G401.6 (cell line): ENCODE measurements around the gene COQ4.

Experiments used
- FAIRE-seq: peaks from 2 replicates; lab custom pipeline; 2012; peaks lifted over from hg19 to GRCh38; lab: Jason Lieb, UNC

The COQ4 gene

GRCh38 chr9:128342971-128343680 is 20.5 kb downstream of the COQ4 start:
- FAIRE-seq = no peak

GRCh38 chr9:128343855-128344254 is 21.2 kb downstream of the COQ4 start:
- no peak for FAIRE-seq

DNA sequence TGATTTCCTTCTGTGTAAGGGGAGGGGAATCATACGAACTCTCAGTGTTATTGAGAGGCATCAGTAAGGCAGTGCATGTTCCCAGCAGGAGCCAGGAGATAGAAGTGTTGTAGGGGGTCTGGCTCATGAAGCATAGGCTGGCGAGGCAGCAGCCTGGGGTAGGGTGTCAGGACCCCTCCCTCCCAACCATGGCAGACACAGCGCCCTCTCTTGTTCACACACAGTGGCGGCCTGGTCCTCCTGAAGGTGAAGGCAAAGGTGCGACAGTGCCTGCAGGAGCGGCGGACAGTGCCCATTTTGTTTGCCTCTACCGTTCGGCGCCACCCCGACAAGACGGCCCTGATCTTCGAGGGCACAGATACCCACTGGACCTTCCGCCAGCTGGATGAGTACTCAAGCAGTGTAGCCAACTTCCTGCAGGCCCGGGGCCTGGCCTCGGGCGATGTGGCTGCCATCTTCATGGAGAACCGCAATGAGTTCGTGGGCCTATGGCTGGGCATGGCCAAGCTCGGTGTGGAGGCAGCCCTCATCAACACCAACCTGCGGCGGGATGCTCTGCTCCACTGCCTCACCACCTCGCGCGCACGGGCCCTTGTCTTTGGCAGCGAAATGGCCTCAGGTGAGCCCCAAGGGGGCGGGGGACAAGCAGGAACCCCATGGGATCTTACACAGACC is 22.4 kb downstream of the COQ4 start:
- FAIRE-seq = no peak

DNA sequence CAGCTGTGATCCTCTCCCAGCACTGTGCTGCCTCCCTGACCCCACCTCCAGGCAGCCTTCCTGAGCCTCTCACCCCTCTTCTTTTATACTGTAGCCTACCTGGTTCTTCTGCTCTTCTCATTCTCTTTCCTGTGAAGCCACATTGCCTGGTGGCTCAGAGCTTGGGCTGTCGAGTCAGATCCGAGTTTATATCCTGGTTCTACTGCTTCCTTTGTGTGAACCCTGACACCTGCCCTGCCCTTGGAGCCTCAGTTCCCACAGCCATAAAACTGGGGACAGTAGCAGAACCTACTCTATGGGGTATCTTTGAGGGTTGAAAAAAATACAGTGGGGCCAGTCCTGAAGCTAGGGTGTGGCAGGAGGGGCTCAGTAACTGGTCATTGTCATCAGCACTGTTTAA is 26.5 kb downstream of the COQ4 start:
- no peak for FAIRE-seq

- FAIRE-seq = no peak
Observed at GRCh38 chr9:128349772-128350171, 27.1 kb downstream of the COQ4 start.

- FAIRE-seq = no peak
Observed at GRCh38 chr9:128355451-128355850, 32.8 kb downstream of the COQ4 start.

GRCh38 chr9:128358090-128358489 is 35.5 kb downstream of the COQ4 start:
- FAIRE-seq = no peak

DNA sequence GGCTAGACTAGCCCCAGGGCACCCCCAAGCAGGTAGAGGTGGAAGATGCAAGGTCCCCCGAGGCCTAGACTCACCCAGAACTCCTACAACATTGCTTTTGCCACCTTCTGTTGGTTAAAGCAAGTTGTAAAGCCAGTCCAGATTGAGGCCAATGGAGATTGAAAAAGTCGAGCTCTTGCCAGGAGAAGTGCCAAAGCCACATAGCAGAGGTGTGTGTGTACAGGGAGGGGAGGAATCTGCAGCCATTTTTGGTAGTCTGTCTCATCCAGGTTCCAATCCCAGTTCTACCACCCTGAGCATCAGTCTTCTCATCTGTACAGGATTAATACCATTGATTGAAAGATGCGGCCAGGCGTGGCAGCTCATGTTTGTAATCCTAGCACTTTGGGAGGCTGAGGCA is 36.2 kb downstream of the COQ4 start:
- FAIRE-seq = no peak

- FAIRE-seq = no peak
Observed at GRCh38 chr9:128360826-128361225, 38.2 kb downstream of the COQ4 start.

- no peak for FAIRE-seq
Observed at GRCh38 chr9:128361296-128361985, 38.8 kb downstream of the COQ4 start.

DNA sequence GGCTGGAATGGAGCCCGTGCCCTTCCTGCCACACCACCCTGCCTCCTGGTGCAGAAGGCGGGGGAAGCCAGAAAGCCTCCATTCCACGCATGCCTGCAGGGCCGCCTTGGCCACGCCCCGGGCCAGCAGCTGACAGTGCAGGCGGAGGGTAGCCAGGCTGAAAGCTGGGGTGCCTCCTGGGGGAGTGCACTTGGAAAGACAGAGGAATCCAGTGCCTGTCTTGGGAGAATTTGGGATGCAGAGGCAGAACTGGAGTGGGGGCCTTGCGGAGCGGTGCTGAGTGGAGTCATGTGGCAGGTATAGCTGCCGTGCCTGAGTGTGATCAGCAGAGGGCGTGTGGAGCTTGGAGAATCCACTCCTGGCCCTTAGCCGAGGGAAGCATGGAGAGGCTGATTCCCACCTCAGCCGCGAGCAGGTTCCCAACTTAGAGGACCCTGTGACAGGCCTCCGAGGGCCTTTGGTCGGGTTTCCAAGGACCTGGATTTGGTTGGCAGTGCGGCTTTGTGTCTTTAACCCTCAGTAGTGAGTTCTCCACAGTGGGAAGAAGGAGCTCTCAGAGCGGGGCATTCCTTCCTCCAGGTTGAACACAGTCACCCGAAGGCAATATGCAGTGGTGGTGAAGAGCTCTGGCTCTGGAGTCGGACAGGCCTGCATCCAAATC is 39.5 kb downstream of the COQ4 start:
- peak; percentile 51 for FAIRE-seq

DNA sequence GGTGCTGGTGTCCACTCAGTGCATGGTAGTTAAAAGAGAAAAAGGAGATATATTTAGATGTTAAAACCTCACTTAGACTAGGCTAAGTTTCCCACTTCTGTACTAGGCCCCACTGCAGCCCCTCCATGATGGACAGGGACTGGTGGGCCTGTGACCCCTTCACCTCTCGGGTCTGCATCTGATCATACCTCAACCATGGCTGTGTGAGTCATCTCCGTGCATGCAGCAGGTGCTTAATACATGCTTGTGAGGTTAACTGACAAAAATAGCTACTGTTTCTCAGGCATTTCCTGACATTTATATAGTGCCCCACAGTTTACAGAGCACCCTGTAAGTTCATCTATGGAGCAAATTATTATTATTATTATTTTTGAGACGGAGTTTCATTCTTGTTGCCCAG is 40.1 kb downstream of the COQ4 start:
- FAIRE-seq = no peak

- no peak for FAIRE-seq
Observed at GRCh38 chr9:128365525-128365924, 42.9 kb downstream of the COQ4 start.

GRCh38 chr9:128369024-128369706 is 46.5 kb downstream of the COQ4 start:
- no peak for FAIRE-seq

- no peak for FAIRE-seq
Observed at GRCh38 chr9:128370367-128370751, 47.7 kb downstream of the COQ4 start.

GRCh38 chr9:128370752-128371629 is 48.4 kb downstream of the COQ4 start, which contains the start of gene URM1:
Gene URM1, plus strand, starts transcription at chr9:128371374. Its CDS starts 7 bp downstream, at chr9:128371381.
- peak; percentile 27 for FAIRE-seq

GRCh38 chr9:128371630-128372117 is 49.0 kb downstream of the COQ4 start:
- no peak for FAIRE-seq

DNA sequence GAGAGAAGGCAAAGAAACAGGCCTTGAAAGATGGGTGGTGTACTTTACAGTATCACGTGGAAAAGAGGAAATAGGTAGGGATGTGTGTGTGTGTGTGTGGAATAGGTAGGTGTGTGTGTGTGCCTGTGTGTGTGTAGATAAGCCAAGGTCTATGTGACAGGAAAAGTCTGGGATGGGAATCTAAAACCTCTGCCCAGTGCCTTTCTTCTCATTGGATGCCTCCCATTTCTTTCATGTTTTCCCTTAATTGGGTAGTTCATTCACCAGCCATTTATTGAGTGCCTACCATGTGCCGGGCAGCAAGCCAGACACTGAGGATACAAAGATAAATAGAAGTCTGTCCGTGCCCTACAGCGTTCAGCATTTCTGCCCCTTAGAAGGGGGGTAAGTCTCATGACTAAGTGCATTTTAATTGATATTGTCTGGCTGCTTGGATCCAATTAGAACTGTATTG is 49.6 kb downstream of the COQ4 start:
- no peak for FAIRE-seq

GRCh38 chr9:128372784-128373183 is 50.1 kb downstream of the COQ4 start:
- no peak for FAIRE-seq

- FAIRE-seq = no peak
Observed at GRCh38 chr9:128374221-128374675, 51.6 kb downstream of the COQ4 start.

GRCh38 chr9:128375865-128376264 is 53.2 kb downstream of the COQ4 start:
- FAIRE-seq = no peak
